GM19463 (cell line): ENCODE data around the gene HPSE2.
"Not testable (repeated sequence)": the region's sequence is repeated elsewhere in the genome, so short reads cannot be mapped to it uniquely, and the experiment has no call there.

Source experiments
- ATAC-seq: cut with Tn5 transposase; IDR thresholded peaks from one replicate; pipeline ENCODE4 v1.9.1; 2021; ENCODE audit warnings: mild to moderate bottlenecking, moderate library complexity; ENCODE audit not compliant: unreplicated experiment

The HPSE2 gene

GRCh38 chr10:98921316-98921715 lies 314.3 kb downstream of the HPSE2 start:
- no peak for ATAC-seq

GRCh38 chr10:98920807-98921206 lies 314.8 kb downstream of the HPSE2 start:
- ATAC-seq: no peak

- no peak for ATAC-seq
Measured at GRCh38 chr10:98920360-98920759, 315.3 kb downstream of the HPSE2 start.

- no peak for ATAC-seq
Measured at GRCh38 chr10:98919899-98920298, 315.8 kb downstream of the HPSE2 start.

- no peak for ATAC-seq
Measured at GRCh38 chr10:98917828-98918227, 317.8 kb downstream of the HPSE2 start.

- no peak for ATAC-seq
Measured at GRCh38 chr10:98916526-98917125, 319.0 kb downstream of the HPSE2 start.

- ATAC-seq: no peak
Measured at GRCh38 chr10:98915911-98916310, 319.7 kb downstream of the HPSE2 start.

- no peak for ATAC-seq
Measured at GRCh38 chr10:98910546-98910945, 325.1 kb downstream of the HPSE2 start.

GRCh38 chr10:98910048-98910447 lies 325.6 kb downstream of the HPSE2 start:
- ATAC-seq: no peak

- no peak for ATAC-seq
Measured at GRCh38 chr10:98908868-98909267, 326.8 kb downstream of the HPSE2 start.

GRCh38 chr10:98908247-98908646 lies 327.4 kb downstream of the HPSE2 start:
- not testable (repeated sequence) for ATAC-seq

- ATAC-seq: no peak
Measured at GRCh38 chr10:98901441-98902110, 334.1 kb downstream of the HPSE2 start.

- no peak for ATAC-seq
Measured at GRCh38 chr10:98899018-98899417, 336.6 kb downstream of the HPSE2 start.

GRCh38 chr10:98892523-98892922 lies 343.1 kb downstream of the HPSE2 start:
- no peak for ATAC-seq

- ATAC-seq: no peak
Measured at GRCh38 chr10:98886686-98887085, 349.0 kb downstream of the HPSE2 start.

GRCh38 chr10:98885378-98885777 lies 350.3 kb downstream of the HPSE2 start:
- ATAC-seq: no peak

- no peak for ATAC-seq
Measured at GRCh38 chr10:98881789-98882188, 353.9 kb downstream of the HPSE2 start.

GRCh38 chr10:98880971-98881370 lies 354.7 kb downstream of the HPSE2 start:
- ATAC-seq: no peak

GRCh38 chr10:98878921-98879320 lies 356.7 kb downstream of the HPSE2 start:
- no peak for ATAC-seq

- no peak for ATAC-seq
Measured at GRCh38 chr10:98878418-98878817, 357.2 kb downstream of the HPSE2 start.

GRCh38 chr10:98861962-98862361 lies 373.7 kb downstream of the HPSE2 start:
- no peak for ATAC-seq

GRCh38 chr10:98858525-98858924 lies 377.1 kb downstream of the HPSE2 start:
- no peak for ATAC-seq
